Ovary (tissue), 3 donors: ENCODE results near the gene PCDH17.

Experiments used
- CTCF ChIP-seq, 3 donors: fragments of 450-650 bp in 2 of 3; fragments of 200-600 bp in 1 of 3; IDR thresholded peaks; one replicate each; pipeline versions ENCODE4 v1.5.1 to v1.8.0; 2016 to 2022; ENCODE audit warnings: antibody characterized with exemption in 3 of 3, mild to moderate bottlenecking in 1 of 3
- POLR2A ChIP-seq: fragments of 450-650 bp; IDR thresholded peaks from one replicate; pipeline ENCODE4 v1.6.1; 2017; ENCODE audit warnings: antibody characterized with exemption, mild to moderate bottlenecking, moderate library complexity
- donor health status: DM: no; HTN: no; CAD: no.

- TF ChIP-seq CTCF (IDR thresholded peaks at IDR 0.05) (no peak), POLR2A (no peak)
Measured at GRCh38 chr13:57698851-57699250, 67.3 kb downstream of the PCDH17 start.
